SU-DHL-6 (cell line): ENCODE results near the gene SLC9A2.

Source experiments
- H2AFZ ChIP-seq: fragments of 200-600 bp; sonication (generic); 2 replicates; pipeline ENCODE4 v1.6.1; 2014; ENCODE audit warnings: low read depth, mild to moderate bottlenecking, moderate library complexity, mixed read lengths, antibody characterized with exemption, low read length; ENCODE audit not compliant: severe bottlenecking
- H3F3A ChIP-seq: fragments of 200-600 bp; shearing (Covaris generic); 2 replicates; pipeline ENCODE4 v1.6.0; 2016; ENCODE audit warnings: antibody characterized with exemption, mild to moderate bottlenecking; ENCODE audit not compliant: insufficient read depth
- H3K27ac ChIP-seq: fragments of 200-600 bp; sonication (generic); 2 replicates; pipeline ENCODE4 v1.5.1; 2016; ENCODE audit warnings: low read depth, mild to moderate bottlenecking, low read length, moderate library complexity, mixed read lengths
- H3K27me3 ChIP-seq: fragments of 200-600 bp; sonication (generic), shearing (Covaris generic); 2 replicates; pipeline ENCODE4 v1.6.0; 2014; ENCODE audit warnings: mild to moderate bottlenecking, low read length
- H3K36me3 ChIP-seq: fragments of 200-600 bp; sonication (generic); 2 replicates; pipeline ENCODE4 v1.6.1; 2014; ENCODE audit warnings: mild to moderate bottlenecking, low read length, mixed read lengths
- H3K4me2 ChIP-seq: fragments of 300-600, 200-600 bp; shearing (Covaris generic), sonication (generic); 2 replicates; pipeline ENCODE4 v1.6.0; 2014; ENCODE audit warnings: low read length, low read depth, mild to moderate bottlenecking; ENCODE audit not compliant: poor library complexity, severe bottlenecking
- H3K4me3 ChIP-seq: fragments of 200-600 bp; sonication (generic); 2 replicates; pipeline ENCODE4 v1.5.1; 2014; ENCODE audit warnings: antibody characterized with exemption, low read length, mild to moderate bottlenecking, mixed read lengths; ENCODE audit not compliant: insufficient read depth, poor library complexity, severe bottlenecking
- H3K79me2 ChIP-seq: fragments of 200-600 bp; sonication (generic); 2 replicates; pipeline ENCODE4 v1.6.1; 2014; ENCODE audit warnings: mild to moderate bottlenecking, low read length, moderate library complexity; ENCODE audit not compliant: insufficient read depth
- H3K9ac ChIP-seq: fragments of 200-600 bp; sonication (generic); 2 replicates; pipeline ENCODE4 v1.7.0; 2014; ENCODE audit warnings: mild to moderate bottlenecking, low read length
- H3K9me2 ChIP-seq: fragments of 200-600 bp; sonication (generic); replicated peaks from 2 replicates; pipeline ENCODE4 v1.6.1; 2014; ENCODE audit warnings: low read length; ENCODE audit not compliant: insufficient read depth
- H3K9me3 ChIP-seq: fragments of 200-600 bp; sonication (generic); 2 replicates; pipeline ENCODE4 v1.6.1; 2014; ENCODE audit warnings: low read length, mixed read lengths; ENCODE audit not compliant: insufficient read depth
- H4K20me1 ChIP-seq: fragments of 200-600 bp; sonication (generic); 2 replicates; pipeline ENCODE4 v1.6.1; 2014; ENCODE audit warnings: low read depth, mild to moderate bottlenecking, antibody characterized with exemption, low read length, moderate library complexity, mixed read lengths
- EZH2phosphoT487 ChIP-seq: fragments of 200-600 bp; sonication (generic), shearing (Covaris generic); conservative IDR thresholded peaks from 2 replicates; pipeline ENCODE4 v1.6.1; 2018; ENCODE audit warnings: mild to moderate bottlenecking, antibody characterized with exemption, low read length, moderate library complexity, mixed read lengths
- TF ChIP-seq, protein P1 (sequence below): fragments of 200-600 bp; sonication (generic); IDR thresholded peaks from one replicate; pipeline ENCODE4 v1.5.1; 2017; ENCODE audit warnings: antibody characterized with exemption, mild to moderate bottlenecking, low read length, moderate library complexity; ENCODE audit not compliant: insufficient read depth, poor library complexity, severe bottlenecking

The SLC9A2 gene

DNA sequence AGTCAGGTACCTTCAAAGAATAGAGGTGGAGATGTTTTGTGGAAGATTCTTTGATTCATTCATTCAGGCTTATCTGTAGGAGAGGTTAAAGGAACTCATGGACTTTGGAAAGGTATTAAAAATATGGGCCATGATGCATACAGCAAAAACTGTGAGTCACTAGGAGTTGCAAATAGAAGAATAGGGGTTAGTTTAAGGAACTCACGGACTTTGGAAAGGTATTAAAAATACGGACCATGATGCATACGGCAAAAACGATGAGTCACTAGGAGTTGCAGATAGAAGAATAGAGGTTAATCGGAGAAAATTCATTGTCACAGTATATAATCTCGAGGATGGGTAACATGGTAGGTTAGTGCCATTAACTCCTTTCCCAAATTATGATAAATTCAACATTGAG is 41.2 kb downstream of the SLC9A2 start:
- H3K4me2 ChIP-seq: no peak overlapping the region
- H3K79me2 ChIP-seq: no peaks in the 10 kb centered on the region
- no peaks in the 10 kb centered on the region for H3F3A ChIP-seq
- no peaks in the 10 kb centered on the region for H3K27me3 ChIP-seq
- no peaks in the 10 kb centered on the region for H3K9me3 ChIP-seq
- no peak overlapping the region for H3K9ac ChIP-seq
- no peak overlapping the region for H3K27ac ChIP-seq
- no peak overlapping the region for H2AFZ ChIP-seq
- H3K9me2 ChIP-seq: no peaks in the 10 kb centered on the region
- no peak overlapping the region for H3K4me3 ChIP-seq
- H3K36me3 ChIP-seq: no peaks in the 10 kb centered on the region
- no peaks in the 10 kb centered on the region for H4K20me1 ChIP-seq
- TF ChIP-seq, protein P1, sequence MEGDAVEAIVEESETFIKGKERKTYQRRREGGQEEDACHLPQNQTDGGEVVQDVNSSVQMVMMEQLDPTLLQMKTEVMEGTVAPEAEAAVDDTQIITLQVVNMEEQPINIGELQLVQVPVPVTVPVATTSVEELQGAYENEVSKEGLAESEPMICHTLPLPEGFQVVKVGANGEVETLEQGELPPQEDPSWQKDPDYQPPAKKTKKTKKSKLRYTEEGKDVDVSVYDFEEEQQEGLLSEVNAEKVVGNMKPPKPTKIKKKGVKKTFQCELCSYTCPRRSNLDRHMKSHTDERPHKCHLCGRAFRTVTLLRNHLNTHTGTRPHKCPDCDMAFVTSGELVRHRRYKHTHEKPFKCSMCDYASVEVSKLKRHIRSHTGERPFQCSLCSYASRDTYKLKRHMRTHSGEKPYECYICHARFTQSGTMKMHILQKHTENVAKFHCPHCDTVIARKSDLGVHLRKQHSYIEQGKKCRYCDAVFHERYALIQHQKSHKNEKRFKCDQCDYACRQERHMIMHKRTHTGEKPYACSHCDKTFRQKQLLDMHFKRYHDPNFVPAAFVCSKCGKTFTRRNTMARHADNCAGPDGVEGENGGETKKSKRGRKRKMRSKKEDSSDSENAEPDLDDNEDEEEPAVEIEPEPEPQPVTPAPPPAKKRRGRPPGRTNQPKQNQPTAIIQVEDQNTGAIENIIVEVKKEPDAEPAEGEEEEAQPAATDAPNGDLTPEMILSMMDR: no peak
- no peak for TF ChIP-seq EZH2phosphoT487

GRCh38 chr2:102661846-102662245 is 42.5 kb downstream of the SLC9A2 start:
- Histone ChIP-seq H2AFZ (no peak overlapping the region), H3K9me3 (no peaks in the 10 kb centered on the region), H3K36me3 (no peaks in the 10 kb centered on the region), H3K79me2 (no peaks in the 10 kb centered on the region), H3K9ac (no peak overlapping the region), H3K27me3 (no peaks in the 10 kb centered on the region), H4K20me1 (no peaks in the 10 kb centered on the region), H3K4me2 (no peak overlapping the region), H3K4me3 (no peak overlapping the region), H3K27ac (no peak overlapping the region), H3K9me2 (no peaks in the 10 kb centered on the region), H3F3A (no peaks in the 10 kb centered on the region)
- TF ChIP-seq, protein P1: no peak
- TF ChIP-seq EZH2phosphoT487: no peak

DNA sequence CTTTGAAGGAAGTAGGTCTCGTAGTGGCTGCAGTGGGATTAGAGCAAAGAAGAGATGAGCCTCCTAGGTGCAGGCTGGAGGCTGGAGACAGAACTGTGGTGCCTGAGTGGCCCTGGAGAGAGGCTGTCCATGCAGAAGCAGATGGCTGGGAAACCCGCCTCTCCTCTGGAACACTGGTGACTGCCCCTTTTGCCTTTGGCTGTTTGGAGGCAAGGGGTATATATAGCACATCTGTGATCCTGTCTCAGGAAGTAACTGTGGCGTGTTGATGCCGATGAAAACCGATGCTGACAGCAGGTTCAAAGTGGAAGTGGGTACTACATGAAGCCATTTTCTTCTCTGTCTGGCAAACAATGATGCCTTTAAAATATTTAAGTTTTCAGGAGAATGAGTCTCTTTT is 43.5 kb downstream of the SLC9A2 start:
- no peaks in the 10 kb centered on the region for H3K9me2 ChIP-seq
- no peaks in the 10 kb centered on the region for H3K79me2 ChIP-seq
- H3K9ac ChIP-seq: no peak overlapping the region
- no peak overlapping the region for H3K27ac ChIP-seq
- H3K4me2 ChIP-seq: no peak overlapping the region
- H2AFZ ChIP-seq: no peak overlapping the region
- no peaks in the 10 kb centered on the region for H3K9me3 ChIP-seq
- H4K20me1 ChIP-seq: no peaks in the 10 kb centered on the region
- TF ChIP-seq, protein P1: no peak
- TF ChIP-seq EZH2phosphoT487: no peak
- no peak overlapping the region for H3K4me3 ChIP-seq
- no peaks in the 10 kb centered on the region for H3F3A ChIP-seq
- H3K27me3 ChIP-seq: no peaks in the 10 kb centered on the region
- H3K36me3 ChIP-seq: no peaks in the 10 kb centered on the region
